ENCODE measurements around the gene DDC. TPM values are rescaled to one million over a fixed set of nuclear protein-coding genes. Genes with fewer than 3 reads are reported as not detected.
"Not testable (repeated sequence)": the region's sequence is repeated elsewhere in the genome, so short reads cannot be mapped to it uniquely, and the experiment has no call there.

The DDC gene
- total and polyA plus RNA-seq, 4 donors = 1.6 to 2.5 (median 2.1) TPM

GRCh38 chr7:50543776-50544442 is 21.3 kb downstream of the DDC start:
- 95% methylated on average over 17 of the region's 18 CpGs for WGBS (ENCODE audit: insufficient coverage)
- H3K27me3 ChIP-seq (ENCODE audit: control insufficient read depth, insufficient read depth, low read length) = no peaks in the 10 kb centered on the region
- no peaks in the 10 kb centered on the region for H3K36me3 ChIP-seq (ENCODE audit: control insufficient read depth, insufficient read depth, low read length)
- H3K27ac ChIP-seq (ENCODE audit: low read depth, low read length) = no peak overlapping the region
- H3K4me3 ChIP-seq (ENCODE audit: low read depth, low read length) = no peak overlapping the region
- DNase-seq (ENCODE audit: low read depth in 4 of 6, low spot score in 6 of 6) = no peak
- peaks cover 3% of the 10 kb centered on the region for H3K4me1 ChIP-seq (ENCODE audit: control insufficient read depth, insufficient read depth, low read length)
- H3K9me3 ChIP-seq (ENCODE audit: control insufficient read depth, insufficient read depth, low read length) = no peaks in the 10 kb centered on the region

GRCh38 chr7:50542132-50542531 is 23.1 kb downstream of the DDC start:
- Histone ChIP-seq H3K4me3 (ENCODE audit: low read depth, low read length) (no peak overlapping the region), H3K27ac (ENCODE audit: low read depth, low read length) (no peak overlapping the region), H3K4me1 (ENCODE audit: control insufficient read depth, insufficient read depth, low read length) (peaks cover 5% of the 10 kb centered on the region), H3K27me3 (ENCODE audit: control insufficient read depth, insufficient read depth, low read length) (no peaks in the 10 kb centered on the region), H3K9me3 (ENCODE audit: control insufficient read depth, insufficient read depth, low read length) (no peaks in the 10 kb centered on the region), H3K36me3 (ENCODE audit: control insufficient read depth, insufficient read depth, low read length) (no peaks in the 10 kb centered on the region)
- DNase-seq (ENCODE audit: low read depth in 4 of 6, low spot score in 6 of 6) = no peak
- WGBS (ENCODE audit: insufficient coverage) = 81% methylated on average over 10 of the region's 11 CpGs

- H3K27me3 ChIP-seq (ENCODE audit: control insufficient read depth, insufficient read depth, low read length) = no peaks in the 10 kb centered on the region
- 95% methylated on average over 9 of the region's 9 CpGs for WGBS (ENCODE audit: insufficient coverage)
- DNase-seq (ENCODE audit: low read depth in 4 of 6, low spot score in 6 of 6) = no peak
- H3K9me3 ChIP-seq (ENCODE audit: control insufficient read depth, insufficient read depth, low read length) = no peaks in the 10 kb centered on the region
- peaks cover 5% of the 10 kb centered on the region for H3K4me1 ChIP-seq (ENCODE audit: control insufficient read depth, insufficient read depth, low read length)
- H3K4me3 ChIP-seq (ENCODE audit: low read depth, low read length) = no peak overlapping the region
- no peaks in the 10 kb centered on the region for H3K36me3 ChIP-seq (ENCODE audit: control insufficient read depth, insufficient read depth, low read length)
- H3K27ac ChIP-seq (ENCODE audit: low read depth, low read length) = no peak overlapping the region
These were observed 24.2 kb downstream of the DDC start for GRCh38 chr7:50540785-50541579.

- peaks cover 5% of the 10 kb centered on the region for H3K4me1 ChIP-seq (ENCODE audit: control insufficient read depth, insufficient read depth, low read length)
- DNase-seq (ENCODE audit: low read depth in 4 of 6, low spot score in 6 of 6) = no peak
- no peaks in the 10 kb centered on the region for H3K9me3 ChIP-seq (ENCODE audit: control insufficient read depth, insufficient read depth, low read length)
- H3K4me3 ChIP-seq (ENCODE audit: low read depth, low read length) = no peak overlapping the region
- H3K36me3 ChIP-seq (ENCODE audit: control insufficient read depth, insufficient read depth, low read length) = no peaks in the 10 kb centered on the region
- H3K27ac ChIP-seq (ENCODE audit: low read depth, low read length) = no peak overlapping the region
- WGBS (ENCODE audit: insufficient coverage) = 94% methylated on average over 14 of the region's 15 CpGs
- no peaks in the 10 kb centered on the region for H3K27me3 ChIP-seq (ENCODE audit: control insufficient read depth, insufficient read depth, low read length)
These were observed 25.5 kb downstream of the DDC start for GRCh38 chr7:50539725-50540124.

GRCh38 chr7:50538478-50538877 is 26.7 kb downstream of the DDC start:
- Histone ChIP-seq H3K9me3 (ENCODE audit: control insufficient read depth, insufficient read depth, low read length) (no peaks in the 10 kb centered on the region), H3K4me1 (ENCODE audit: control insufficient read depth, insufficient read depth, low read length) (peaks cover 5% of the 10 kb centered on the region), H3K4me3 (ENCODE audit: low read depth, low read length) (no peak overlapping the region), H3K27ac (ENCODE audit: low read depth, low read length) (no peak overlapping the region), H3K27me3 (ENCODE audit: control insufficient read depth, insufficient read depth, low read length) (no peaks in the 10 kb centered on the region), H3K36me3 (ENCODE audit: control insufficient read depth, insufficient read depth, low read length) (no peaks in the 10 kb centered on the region)
- 70% methylated on average over 1 of the region's 4 CpGs for WGBS (ENCODE audit: insufficient coverage)
- DNase-seq (ENCODE audit: low read depth in 4 of 6, low spot score in 6 of 6) = no peak

GRCh38 chr7:50537417-50537816 is 27.8 kb downstream of the DDC start:
- 85% methylated on average over 7 of the region's 8 CpGs for WGBS (ENCODE audit: insufficient coverage)
- Histone ChIP-seq H3K9me3 (ENCODE audit: control insufficient read depth, insufficient read depth, low read length) (no peaks in the 10 kb centered on the region), H3K4me3 (ENCODE audit: low read depth, low read length) (no peak overlapping the region), H3K36me3 (ENCODE audit: control insufficient read depth, insufficient read depth, low read length) (no peaks in the 10 kb centered on the region), H3K27ac (ENCODE audit: low read depth, low read length) (no peak overlapping the region), H3K27me3 (ENCODE audit: control insufficient read depth, insufficient read depth, low read length) (no peaks in the 10 kb centered on the region), H3K4me1 (ENCODE audit: control insufficient read depth, insufficient read depth, low read length) (peaks cover 5% of the 10 kb centered on the region)
- no peak for DNase-seq (ENCODE audit: low read depth in 4 of 6, low spot score in 6 of 6)

GRCh38 chr7:50535291-50535711 is 29.9 kb downstream of the DDC start:
- H3K36me3 ChIP-seq (ENCODE audit: control insufficient read depth, insufficient read depth, low read length); H3K9me3 ChIP-seq (ENCODE audit: control insufficient read depth, insufficient read depth, low read length); H3K4me3 ChIP-seq (ENCODE audit: low read depth, low read length); DNase-seq (ENCODE audit: low read depth in 4 of 6, low spot score in 6 of 6); H3K27ac ChIP-seq (ENCODE audit: low read depth, low read length); H3K27me3 ChIP-seq (ENCODE audit: control insufficient read depth, insufficient read depth, low read length): not testable (repeated sequence)
- peaks cover 13% of the 10 kb centered on the region for H3K4me1 ChIP-seq (ENCODE audit: control insufficient read depth, insufficient read depth, low read length)
- WGBS (ENCODE audit: insufficient coverage) = 95% methylated on average over 4 of the region's 7 CpGs

GRCh38 chr7:50534690-50535290 is 30.4 kb downstream of the DDC start:
- no peaks in the 10 kb centered on the region for H3K27me3 ChIP-seq (ENCODE audit: control insufficient read depth, insufficient read depth, low read length)
- H3K4me1 ChIP-seq (ENCODE audit: control insufficient read depth, insufficient read depth, low read length) = peaks cover 13% of the 10 kb centered on the region
- no peak overlapping the region for H3K27ac ChIP-seq (ENCODE audit: low read depth, low read length)
- no peak for DNase-seq (ENCODE audit: low read depth in 4 of 6, low spot score in 6 of 6)
- WGBS (ENCODE audit: insufficient coverage) = 88% methylated on average over 8 of the region's 12 CpGs
- H3K36me3 ChIP-seq (ENCODE audit: control insufficient read depth, insufficient read depth, low read length) = no peaks in the 10 kb centered on the region
- no peak overlapping the region for H3K4me3 ChIP-seq (ENCODE audit: low read depth, low read length)
- no peaks in the 10 kb centered on the region for H3K9me3 ChIP-seq (ENCODE audit: control insufficient read depth, insufficient read depth, low read length)

- Histone ChIP-seq H3K9me3 (ENCODE audit: control insufficient read depth, insufficient read depth, low read length) (no peaks in the 10 kb centered on the region), H3K27me3 (ENCODE audit: control insufficient read depth, insufficient read depth, low read length) (no peaks in the 10 kb centered on the region), H3K4me3 (ENCODE audit: low read depth, low read length) (no peak overlapping the region), H3K27ac (ENCODE audit: low read depth, low read length) (no peak overlapping the region), H3K36me3 (ENCODE audit: control insufficient read depth, insufficient read depth, low read length) (no peaks in the 10 kb centered on the region), H3K4me1 (ENCODE audit: control insufficient read depth, insufficient read depth, low read length) (peaks cover 10% of the 10 kb centered on the region)
- WGBS (ENCODE audit: insufficient coverage) = 86% methylated on average over 3 of the region's 3 CpGs
- DNase-seq (ENCODE audit: low read depth in 4 of 6, low spot score in 6 of 6) = no peak
These were observed 31.3 kb downstream of the DDC start for GRCh38 chr7:50533866-50534265.

Data from spinal cord (tissue), 10 donors.